SU-DHL-6 (cell line): ENCODE data around the gene CPA3.

ENCODE experiments used
- H2AFZ ChIP-seq: fragments of 200-600 bp; sonication (generic); 2 replicates; pipeline ENCODE4 v1.6.1; 2014; ENCODE audit warnings: low read depth, mild to moderate bottlenecking, moderate library complexity, mixed read lengths, antibody characterized with exemption, low read length; ENCODE audit not compliant: severe bottlenecking
- H3F3A ChIP-seq: fragments of 200-600 bp; shearing (Covaris generic); 2 replicates; pipeline ENCODE4 v1.6.0; 2016; ENCODE audit warnings: antibody characterized with exemption, mild to moderate bottlenecking; ENCODE audit not compliant: insufficient read depth
- H3K27ac ChIP-seq: fragments of 200-600 bp; sonication (generic); 2 replicates; pipeline ENCODE4 v1.5.1; 2016; ENCODE audit warnings: low read depth, mild to moderate bottlenecking, low read length, moderate library complexity, mixed read lengths
- H3K27me3 ChIP-seq: fragments of 200-600 bp; sonication (generic), shearing (Covaris generic); 2 replicates; pipeline ENCODE4 v1.6.0; 2014; ENCODE audit warnings: mild to moderate bottlenecking, low read length
- H3K36me3 ChIP-seq: fragments of 200-600 bp; sonication (generic); 2 replicates; pipeline ENCODE4 v1.6.1; 2014; ENCODE audit warnings: mild to moderate bottlenecking, low read length, mixed read lengths
- H3K4me2 ChIP-seq: fragments of 300-600, 200-600 bp; shearing (Covaris generic), sonication (generic); 2 replicates; pipeline ENCODE4 v1.6.0; 2014; ENCODE audit warnings: low read length, low read depth, mild to moderate bottlenecking; ENCODE audit not compliant: poor library complexity, severe bottlenecking
- H3K4me3 ChIP-seq: fragments of 200-600 bp; sonication (generic); 2 replicates; pipeline ENCODE4 v1.5.1; 2014; ENCODE audit warnings: antibody characterized with exemption, low read length, mild to moderate bottlenecking, mixed read lengths; ENCODE audit not compliant: insufficient read depth, poor library complexity, severe bottlenecking
- H3K79me2 ChIP-seq: fragments of 200-600 bp; sonication (generic); 2 replicates; pipeline ENCODE4 v1.6.1; 2014; ENCODE audit warnings: mild to moderate bottlenecking, low read length, moderate library complexity; ENCODE audit not compliant: insufficient read depth
- H3K9ac ChIP-seq: fragments of 200-600 bp; sonication (generic); 2 replicates; pipeline ENCODE4 v1.7.0; 2014; ENCODE audit warnings: mild to moderate bottlenecking, low read length
- H3K9me2 ChIP-seq: fragments of 200-600 bp; sonication (generic); replicated peaks from 2 replicates; pipeline ENCODE4 v1.6.1; 2014; ENCODE audit warnings: low read length; ENCODE audit not compliant: insufficient read depth
- H3K9me3 ChIP-seq: fragments of 200-600 bp; sonication (generic); 2 replicates; pipeline ENCODE4 v1.6.1; 2014; ENCODE audit warnings: low read length, mixed read lengths; ENCODE audit not compliant: insufficient read depth
- H4K20me1 ChIP-seq: fragments of 200-600 bp; sonication (generic); 2 replicates; pipeline ENCODE4 v1.6.1; 2014; ENCODE audit warnings: low read depth, mild to moderate bottlenecking, antibody characterized with exemption, low read length, moderate library complexity, mixed read lengths
- EZH2phosphoT487 ChIP-seq: fragments of 200-600 bp; sonication (generic), shearing (Covaris generic); conservative IDR thresholded peaks from 2 replicates; pipeline ENCODE4 v1.6.1; 2018; ENCODE audit warnings: mild to moderate bottlenecking, antibody characterized with exemption, low read length, moderate library complexity, mixed read lengths
- TF ChIP-seq, protein P1 (sequence below): fragments of 200-600 bp; sonication (generic); IDR thresholded peaks from one replicate; pipeline ENCODE4 v1.5.1; 2017; ENCODE audit warnings: antibody characterized with exemption, mild to moderate bottlenecking, low read length, moderate library complexity; ENCODE audit not compliant: insufficient read depth, poor library complexity, severe bottlenecking

The CPA3 gene

DNA sequence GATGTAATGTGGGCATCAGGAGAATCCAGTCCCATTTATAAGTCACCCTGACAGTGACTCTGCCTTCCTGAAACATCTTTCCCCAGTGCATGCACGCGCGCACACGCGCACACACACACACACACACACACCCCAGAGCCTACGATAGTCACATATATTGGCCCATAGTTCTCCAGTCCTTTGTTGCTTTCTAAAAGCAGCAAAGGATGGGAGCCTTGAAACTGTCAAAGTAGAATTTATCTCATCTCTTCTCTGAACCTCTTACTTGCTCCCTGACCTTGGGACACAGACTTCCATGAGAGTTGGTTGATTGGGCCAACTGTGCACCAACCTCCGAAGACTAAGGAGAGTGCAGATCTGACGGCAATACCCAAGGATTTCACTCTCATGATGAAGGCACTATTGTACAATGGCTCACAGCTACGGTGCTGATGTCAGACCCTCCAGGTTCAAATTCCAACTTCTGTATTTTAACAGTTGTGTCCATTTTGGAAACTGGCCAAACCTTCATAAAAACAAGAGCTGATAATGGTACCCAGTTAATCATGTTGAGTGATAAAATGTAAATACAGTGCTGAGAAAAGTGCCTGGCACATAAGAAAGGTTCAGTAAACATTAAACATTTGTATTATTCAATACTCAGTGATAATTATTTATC lies 8.3 kb downstream of the CPA3 start:
- no peaks in the 10 kb centered on the region for H3K79me2 ChIP-seq
- no peak overlapping the region for H3K27ac ChIP-seq
- H3K36me3 ChIP-seq, result no peaks in the 10 kb centered on the region
- H3K27me3 ChIP-seq, result no peaks in the 10 kb centered on the region
- no peaks in the 10 kb centered on the region for H3K9me2 ChIP-seq
- H3K4me2 ChIP-seq, result no peak overlapping the region
- H3K4me3 ChIP-seq, result no peak overlapping the region
- no peak for TF ChIP-seq EZH2phosphoT487
- TF ChIP-seq, protein P1, sequence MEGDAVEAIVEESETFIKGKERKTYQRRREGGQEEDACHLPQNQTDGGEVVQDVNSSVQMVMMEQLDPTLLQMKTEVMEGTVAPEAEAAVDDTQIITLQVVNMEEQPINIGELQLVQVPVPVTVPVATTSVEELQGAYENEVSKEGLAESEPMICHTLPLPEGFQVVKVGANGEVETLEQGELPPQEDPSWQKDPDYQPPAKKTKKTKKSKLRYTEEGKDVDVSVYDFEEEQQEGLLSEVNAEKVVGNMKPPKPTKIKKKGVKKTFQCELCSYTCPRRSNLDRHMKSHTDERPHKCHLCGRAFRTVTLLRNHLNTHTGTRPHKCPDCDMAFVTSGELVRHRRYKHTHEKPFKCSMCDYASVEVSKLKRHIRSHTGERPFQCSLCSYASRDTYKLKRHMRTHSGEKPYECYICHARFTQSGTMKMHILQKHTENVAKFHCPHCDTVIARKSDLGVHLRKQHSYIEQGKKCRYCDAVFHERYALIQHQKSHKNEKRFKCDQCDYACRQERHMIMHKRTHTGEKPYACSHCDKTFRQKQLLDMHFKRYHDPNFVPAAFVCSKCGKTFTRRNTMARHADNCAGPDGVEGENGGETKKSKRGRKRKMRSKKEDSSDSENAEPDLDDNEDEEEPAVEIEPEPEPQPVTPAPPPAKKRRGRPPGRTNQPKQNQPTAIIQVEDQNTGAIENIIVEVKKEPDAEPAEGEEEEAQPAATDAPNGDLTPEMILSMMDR, result no peak
- H3K9me3 ChIP-seq, result no peaks in the 10 kb centered on the region
- H3K9ac ChIP-seq, result no peak overlapping the region
- no peak overlapping the region for H2AFZ ChIP-seq
- H4K20me1 ChIP-seq, result no peaks in the 10 kb centered on the region; the same call in 1 of the 2 replicates
- H3F3A ChIP-seq, result no peaks in the 10 kb centered on the region

DNA sequence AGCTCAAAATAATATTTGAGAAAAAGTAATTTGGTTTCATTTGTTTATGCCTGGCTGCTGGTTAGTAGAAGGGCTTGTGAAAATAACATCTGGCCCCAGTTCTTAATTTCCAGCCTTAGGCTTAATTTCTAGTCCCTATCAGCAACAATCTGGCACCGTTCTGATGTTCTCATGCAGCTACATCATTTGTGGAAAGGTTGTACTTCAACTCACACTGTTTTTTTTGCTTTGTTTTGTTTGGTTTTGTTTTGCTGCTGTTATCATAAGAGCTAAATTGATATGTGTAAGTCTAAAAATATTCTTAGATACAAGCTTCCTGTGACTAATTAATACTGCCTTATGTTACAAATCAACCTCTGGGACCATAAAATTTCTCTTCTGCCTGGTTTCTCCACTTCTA lies 8.9 kb downstream of the CPA3 start:
- no peaks in the 10 kb centered on the region for H3K9me2 ChIP-seq
- H4K20me1 ChIP-seq, result no peaks in the 10 kb centered on the region; the same call in 1 of the 2 replicates
- no peak overlapping the region for H3K4me2 ChIP-seq
- no peak overlapping the region for H3K4me3 ChIP-seq
- no peak overlapping the region for H3K27ac ChIP-seq
- no peak overlapping the region for H2AFZ ChIP-seq
- no peaks in the 10 kb centered on the region for H3K27me3 ChIP-seq
- no peaks in the 10 kb centered on the region for H3K9me3 ChIP-seq
- no peaks in the 10 kb centered on the region for H3K36me3 ChIP-seq
- no peak overlapping the region for H3K9ac ChIP-seq
- no peak for TF ChIP-seq EZH2phosphoT487
- TF ChIP-seq, protein P1, result no peak
- H3K79me2 ChIP-seq, result no peaks in the 10 kb centered on the region
- H3F3A ChIP-seq, result no peaks in the 10 kb centered on the region

DNA sequence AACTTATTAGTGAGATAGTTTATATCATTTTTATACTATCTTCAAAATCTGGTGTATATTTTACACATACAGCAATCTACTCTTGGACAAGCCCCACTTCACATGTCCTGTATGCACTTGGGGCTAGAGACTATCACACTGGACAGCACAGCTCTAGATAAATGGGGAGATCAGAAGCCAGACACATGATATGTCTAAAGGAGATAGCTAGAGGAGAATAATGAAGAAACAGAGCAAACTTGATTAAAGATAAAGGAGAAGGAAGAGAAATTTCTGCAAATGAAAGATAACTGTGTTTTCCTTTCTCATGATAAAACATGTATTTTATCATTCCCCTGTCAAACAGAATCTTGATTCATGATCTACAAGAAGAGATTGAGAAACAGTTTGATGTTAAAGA lies 13.0 kb downstream of the CPA3 start:
- Histone ChIP-seq H3F3A (no peaks in the 10 kb centered on the region), H3K79me2 (no peaks in the 10 kb centered on the region), H3K9me2 (no peaks in the 10 kb centered on the region), H2AFZ (no peak overlapping the region), H3K9me3 (no peaks in the 10 kb centered on the region), H3K4me3 (no peak overlapping the region), H4K20me1 (no peaks in the 10 kb centered on the region; the same call in 1 of the 2 replicates), H3K4me2 (no peak overlapping the region), H3K27me3 (no peaks in the 10 kb centered on the region), H3K27ac (no peak overlapping the region), H3K36me3 (no peaks in the 10 kb centered on the region), H3K9ac (no peak overlapping the region)
- TF ChIP-seq EZH2phosphoT487, result no peak
- TF ChIP-seq, protein P1, result no peak
